Osteoblast (primary cell): ENCODE measurements around the gene BRCA1. TPM values are rescaled to one million over a fixed set of nuclear protein-coding genes. Genes with fewer than 3 reads are reported as not detected.

Experiments
- DNase-seq: peaks from one replicate; pipeline ENCODE4 v3.0.0; 2011; ENCODE audit warnings: low spot score, mixed read lengths; ENCODE audit not compliant: insufficient read length; ENCODE audit errors: missing footprints
- H2AFZ ChIP-seq: 2 replicates; pipeline ENCODE4 v1.6.0; 2011; ENCODE audit warnings: mild to moderate bottlenecking, low read length
- H3K27ac ChIP-seq: 2 replicates; pipeline ENCODE4 v1.5.1; 2011; ENCODE audit warnings: mild to moderate bottlenecking, low read depth, low read length, moderate library complexity
- H3K27me3 ChIP-seq: 2 replicates; pipeline ENCODE4 v1.6.0; 2012; ENCODE audit warnings: mild to moderate bottlenecking, control low read depth, inconsistent platforms, low read length, moderate library complexity; ENCODE audit not compliant: insufficient read depth
- H3K36me3 ChIP-seq: 2 replicates; pipeline ENCODE4 v1.5.1; 2011; ENCODE audit warnings: mild to moderate bottlenecking, low read length, control low read depth, moderate library complexity; ENCODE audit not compliant: insufficient read depth
- H3K4me1 ChIP-seq: 2 replicates; pipeline ENCODE4 v1.5.1; 2011; ENCODE audit warnings: mild to moderate bottlenecking, low read length, control low read depth, moderate library complexity; ENCODE audit not compliant: insufficient read depth
- H3K4me2 ChIP-seq: 2 replicates; pipeline ENCODE4 v1.6.0; 2011; ENCODE audit warnings: mild to moderate bottlenecking, low read length; ENCODE audit not compliant: insufficient read depth
- H3K4me3 ChIP-seq: fragments of 200-600 bp; sonication (generic); 3 replicates; pipeline ENCODE4 v1.5.1; 2012; ENCODE audit warnings: mild to moderate bottlenecking, low read length, inconsistent platforms; ENCODE audit not compliant: insufficient read depth
- H3K79me2 ChIP-seq: 2 replicates; pipeline ENCODE4 v1.6.0; 2012; ENCODE audit warnings: mild to moderate bottlenecking, low read length, control low read depth, inconsistent platforms; ENCODE audit not compliant: insufficient read depth
- H3K9me3 ChIP-seq: 2 replicates; pipeline ENCODE4 v1.5.1; 2011; ENCODE audit warnings: low read depth, low read length, control low read depth
- H4K20me1 ChIP-seq: 2 replicates; pipeline ENCODE4 v1.6.0; 2012; ENCODE audit warnings: mild to moderate bottlenecking, low read length, control low read depth; ENCODE audit not compliant: insufficient read depth
- total RNA-seq: library from RNA; depleted of rRNA; stranded (reverse); fragments of >200 nt; gene quantifications from 2 replicates; pipeline ENCODE4 v1.2.3, GENCODE V29; 2012
- TF ChIP-seq, protein P1 (sequence below): IDR thresholded peaks from 2 replicates; pipeline ENCODE4 v1.5.1; 2011; ENCODE audit warnings: mild to moderate bottlenecking, low read depth, low read length, moderate library complexity; ENCODE audit errors: extremely low read depth

BRCA1 gene
- total RNA-seq = 5.4 and 7.7 TPM in 2 replicates

DNA sequence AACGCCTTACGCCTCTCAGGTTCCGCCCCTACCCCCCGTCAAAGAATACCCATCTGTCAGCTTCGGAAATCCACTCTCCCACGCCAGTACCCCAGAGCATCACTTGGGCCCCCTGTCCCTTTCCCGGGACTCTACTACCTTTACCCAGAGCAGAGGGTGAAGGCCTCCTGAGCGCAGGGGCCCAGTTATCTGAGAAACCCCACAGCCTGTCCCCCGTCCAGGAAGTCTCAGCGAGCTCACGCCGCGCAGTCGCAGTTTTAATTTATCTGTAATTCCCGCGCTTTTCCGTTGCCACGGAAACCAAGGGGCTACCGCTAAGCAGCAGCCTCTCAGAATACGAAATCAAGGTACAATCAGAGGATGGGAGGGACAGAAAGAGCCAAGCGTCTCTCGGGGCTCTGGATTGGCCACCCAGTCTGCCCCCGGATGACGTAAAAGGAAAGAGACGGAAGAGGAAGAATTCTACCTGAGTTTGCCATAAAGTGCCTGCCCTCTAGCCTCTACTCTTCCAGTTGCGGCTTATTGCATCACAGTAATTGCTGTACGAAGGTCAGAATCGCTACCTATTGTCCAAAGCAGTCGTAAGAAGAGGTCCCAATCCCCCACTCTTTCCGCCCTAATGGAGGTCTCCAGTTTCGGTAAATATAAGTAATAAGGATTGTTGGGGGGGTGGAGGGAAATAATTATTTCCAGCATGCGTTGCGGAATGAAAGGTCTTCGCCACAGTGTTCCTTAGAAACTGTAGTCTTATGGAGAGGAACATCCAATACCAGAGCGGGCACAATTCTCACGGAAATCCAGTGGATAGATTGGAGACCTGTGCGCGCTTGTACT, at the start of gene BRCA1:
Gene BRCA1 (minus strand): TSS at position 232 of the 834 bp plus-strand sequence. CDS start 1,268 bp downstream, outside the sequence.
- TF ChIP-seq, protein P1, sequence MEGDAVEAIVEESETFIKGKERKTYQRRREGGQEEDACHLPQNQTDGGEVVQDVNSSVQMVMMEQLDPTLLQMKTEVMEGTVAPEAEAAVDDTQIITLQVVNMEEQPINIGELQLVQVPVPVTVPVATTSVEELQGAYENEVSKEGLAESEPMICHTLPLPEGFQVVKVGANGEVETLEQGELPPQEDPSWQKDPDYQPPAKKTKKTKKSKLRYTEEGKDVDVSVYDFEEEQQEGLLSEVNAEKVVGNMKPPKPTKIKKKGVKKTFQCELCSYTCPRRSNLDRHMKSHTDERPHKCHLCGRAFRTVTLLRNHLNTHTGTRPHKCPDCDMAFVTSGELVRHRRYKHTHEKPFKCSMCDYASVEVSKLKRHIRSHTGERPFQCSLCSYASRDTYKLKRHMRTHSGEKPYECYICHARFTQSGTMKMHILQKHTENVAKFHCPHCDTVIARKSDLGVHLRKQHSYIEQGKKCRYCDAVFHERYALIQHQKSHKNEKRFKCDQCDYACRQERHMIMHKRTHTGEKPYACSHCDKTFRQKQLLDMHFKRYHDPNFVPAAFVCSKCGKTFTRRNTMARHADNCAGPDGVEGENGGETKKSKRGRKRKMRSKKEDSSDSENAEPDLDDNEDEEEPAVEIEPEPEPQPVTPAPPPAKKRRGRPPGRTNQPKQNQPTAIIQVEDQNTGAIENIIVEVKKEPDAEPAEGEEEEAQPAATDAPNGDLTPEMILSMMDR = no peak
- DNase-seq = peak; percentile 100
- peak within 1 kb of the TSS; percentile 87 for H3K4me3 ChIP-seq

DNA sequence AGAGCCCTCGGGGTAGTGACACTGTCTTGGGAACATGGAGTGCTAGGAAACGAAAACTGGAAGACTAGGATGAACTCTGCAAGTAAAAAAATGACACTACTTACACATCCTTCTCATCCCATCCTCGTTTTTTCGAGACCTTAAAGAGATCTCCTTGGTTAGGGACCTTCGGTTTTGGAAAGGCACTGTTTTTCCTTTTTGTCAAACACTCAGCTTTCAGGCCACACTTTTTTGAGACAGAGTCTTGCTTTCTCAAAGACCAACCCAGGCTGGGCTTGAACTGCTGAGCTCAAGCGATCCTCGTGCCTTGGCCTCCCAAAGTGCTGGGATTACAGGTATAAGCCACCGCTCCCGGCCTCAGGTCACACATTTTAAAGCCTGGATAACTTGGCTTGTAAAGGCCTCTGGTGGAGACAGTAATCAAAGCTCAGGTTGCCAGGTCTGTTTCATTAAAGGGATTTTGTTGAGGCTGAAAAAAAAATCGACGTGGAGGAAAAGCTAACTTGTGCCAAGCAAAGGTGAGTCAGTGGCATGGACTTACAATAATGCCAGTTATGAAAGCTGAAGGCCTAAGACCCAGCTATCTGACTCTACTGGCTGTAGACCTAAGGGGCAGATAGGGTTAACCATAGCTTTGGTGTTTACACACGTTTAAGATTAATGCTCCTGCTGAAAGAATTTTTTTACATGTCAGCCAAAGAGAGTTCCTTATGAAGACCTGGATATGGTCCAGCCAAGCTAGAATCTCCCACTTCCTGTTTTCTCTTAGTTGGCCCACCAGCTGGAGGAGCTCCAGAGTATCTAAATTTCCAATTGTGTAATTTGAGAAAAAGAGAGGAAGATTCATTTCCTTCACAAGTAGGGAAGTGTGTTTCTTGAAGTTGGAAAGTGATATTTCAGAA, 46.7 kb upstream of the BRCA1 start:
- peaks cover 51% of the 10 kb centered on the region for H3K79me2 ChIP-seq

More for the DNA sequence above, at the start of gene BRCA1:
- Histone ChIP-seq H3K4me1 (peaks cover 12% of the 10 kb centered on the region), H3K79me2 (peaks cover 41% of the 10 kb centered on the region), H4K20me1 (no peaks in the 10 kb centered on the region), H3K4me2 (peak within 1 kb of the TSS; percentile 93), H3K9me3 (no peaks in the 10 kb centered on the region), H3K27ac (peak within 1 kb of the TSS; percentile 90), H3K36me3 (peaks cover 3% of the 10 kb centered on the region), H2AFZ (peak within 1 kb of the TSS; percentile 99), H3K27me3 (no peaks in the 10 kb centered on the region)

DNA sequence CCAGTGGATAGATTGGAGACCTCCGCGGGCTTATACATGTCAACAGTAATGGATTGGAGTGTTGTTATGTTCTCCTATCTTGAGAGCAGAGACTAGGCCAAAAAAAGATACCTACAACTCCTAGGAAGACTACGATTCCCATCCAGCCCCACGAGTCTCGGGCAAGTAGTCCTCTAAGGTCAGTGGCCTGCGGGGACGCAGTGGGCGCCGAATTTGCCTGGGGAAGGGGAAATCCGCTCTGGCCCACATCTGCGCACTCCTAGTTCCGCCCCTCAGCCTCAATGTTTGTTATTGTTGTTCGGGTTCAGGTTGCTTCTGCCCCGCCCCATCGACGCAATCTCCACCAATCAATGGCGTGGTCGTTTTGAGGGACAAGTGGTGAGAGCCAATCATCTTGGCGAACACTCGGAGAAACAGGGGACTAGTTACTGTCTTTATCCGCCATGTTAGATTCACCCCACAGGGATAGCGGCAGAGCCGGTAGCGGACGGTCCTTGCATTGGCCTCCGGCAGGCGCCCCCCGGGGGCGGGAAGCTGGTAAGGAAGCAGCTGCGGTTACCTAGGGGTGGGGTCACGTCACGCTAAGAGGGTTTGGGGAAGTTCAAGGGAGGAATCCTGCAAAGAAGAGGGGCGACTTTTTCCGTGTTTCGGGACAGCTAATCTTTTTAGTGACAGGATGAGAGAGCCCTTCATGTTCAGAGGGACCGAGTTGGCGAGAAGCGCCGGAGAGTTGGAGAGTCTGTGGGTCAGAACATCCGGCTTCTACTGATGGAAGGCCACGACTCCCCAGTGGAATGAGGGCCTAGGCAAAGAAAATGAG, 45.8 kb upstream of the BRCA1 start, which contains the start of gene NBR1:
Gene NBR1 (plus strand): TSS at position 449 of the 820 bp plus-strand sequence. CDS start 4,586 bp downstream, outside the sequence.
- Histone ChIP-seq H3K4me1 (peaks cover 40% of the 10 kb centered on the region), H3K9me3 (no peaks in the 10 kb centered on the region), H3K27me3 (no peaks in the 10 kb centered on the region), H3K36me3 (peaks cover 2% of the 10 kb centered on the region), H3K27ac (peak within 1 kb of the TSS; percentile 96), H3K4me2 (peak within 1 kb of the TSS; percentile 100), H2AFZ (peak within 1 kb of the TSS; percentile 99), H3K79me2 (peaks cover 43% of the 10 kb centered on the region), H3K4me3 (peak within 1 kb of the TSS; percentile 82), H4K20me1 (peaks cover 12% of the 10 kb centered on the region)
- TF ChIP-seq, protein P1 = no peak
- peak; percentile 89 for DNase-seq

More for the DNA sequence above, 46.7 kb upstream of the BRCA1 start:
- H3K27ac ChIP-seq = peak overlapping the region; percentile 96
- H2AFZ ChIP-seq = peak overlapping the region; percentile 77
- H3K4me2 ChIP-seq = peak overlapping the region; percentile 100
- H3K4me1 ChIP-seq = peaks cover 44% of the 10 kb centered on the region
- peak overlapping the region; percentile 82 for H3K4me3 ChIP-seq
- peaks cover 15% of the 10 kb centered on the region for H4K20me1 ChIP-seq
- TF ChIP-seq, protein P1 = peak; percentile 30
- H3K9me3 ChIP-seq = no peaks in the 10 kb centered on the region
- H3K27me3 ChIP-seq = no peaks in the 10 kb centered on the region
- DNase-seq = peak; percentile 72
- peaks cover 11% of the 10 kb centered on the region for H3K36me3 ChIP-seq
